HG03175 (cell line): ENCODE measurements around the gene HIGD1A.
"Not testable (repeated sequence)": the region's sequence is repeated elsewhere in the genome, so short reads cannot be mapped to it uniquely, and the experiment has no call there.

Experiments used
- ATAC-seq: cut with Tn5 transposase; IDR thresholded peaks from one replicate; pipeline ENCODE4 v1.9.1; 2021; ENCODE audit warnings: mild to moderate bottlenecking, moderate library complexity; ENCODE audit not compliant: unreplicated experiment

The HIGD1A gene

GRCh38 chr3:42829628-42830436 lies 25.5 kb upstream of the HIGD1A start:
- no peak for ATAC-seq

GRCh38 chr3:42829083-42829627 lies 24.9 kb upstream of the HIGD1A start:
- ATAC-seq: no peak

- ATAC-seq: no peak
These were observed 23.4 kb upstream of the HIGD1A start for GRCh38 chr3:42827654-42828053.

- no peak for ATAC-seq
These were observed 22.7 kb upstream of the HIGD1A start for GRCh38 chr3:42827023-42827422.

GRCh38 chr3:42826141-42826540 lies 21.9 kb upstream of the HIGD1A start:
- no peak for ATAC-seq

GRCh38 chr3:42823351-42823750 lies 19.1 kb upstream of the HIGD1A start:
- ATAC-seq: no peak

GRCh38 chr3:42822828-42823227 lies 18.5 kb upstream of the HIGD1A start:
- no peak for ATAC-seq

GRCh38 chr3:42820746-42821051 lies 16.4 kb upstream of the HIGD1A start:
- ATAC-seq: no peak

- ATAC-seq: no peak
These were observed 15.2 kb upstream of the HIGD1A start for GRCh38 chr3:42819351-42819965.

GRCh38 chr3:42815826-42816225 lies 11.5 kb upstream of the HIGD1A start:
- no peak for ATAC-seq

GRCh38 chr3:42814914-42815507 lies 10.7 kb upstream of the HIGD1A start:
- no peak for ATAC-seq

GRCh38 chr3:42814246-42814645 lies 10.0 kb upstream of the HIGD1A start:
- no peak for ATAC-seq

- not testable (repeated sequence) for ATAC-seq
These were observed 7.0 kb upstream of the HIGD1A start for GRCh38 chr3:42811118-42811883.

- ATAC-seq: not testable (repeated sequence)
These were observed 6.4 kb upstream of the HIGD1A start for GRCh38 chr3:42810706-42811105.

- no peak for ATAC-seq
These were observed 4.9 kb upstream of the HIGD1A start, which contains the start of gene ACKR2 for GRCh38 chr3:42809202-42809601. ACKR2 (plus strand) TSS chr3:42809445; CDS start chr3:42864503, 55,058 bp downstream.

GRCh38 chr3:42807929-42808328 lies 3.6 kb upstream of the HIGD1A start:
- no peak for ATAC-seq

GRCh38 chr3:42805141-42805821 lies 991 bp upstream of the HIGD1A start:
- ATAC-seq: no peak

GRCh38 chr3:42804831-42805132 lies 492 bp upstream of the HIGD1A start:
- ATAC-seq: no peak

- ATAC-seq: peak; percentile 13
These were observed 730 bp downstream of the HIGD1A start for GRCh38 chr3:42803414-42804105.

GRCh38 chr3:42802876-42803413 lies 1.3 kb downstream of the HIGD1A start:
- no peak for ATAC-seq
